ENCODE results near the gene RBMS1. TPM values are rescaled to one million over a fixed set of nuclear protein-coding genes. Genes with fewer than 3 reads are reported as not detected.

RBMS1 gene
- total and polyA plus RNA-seq, 2 of the 4 experiments (the other 2 are of a cell fraction), result 43.5 to 64.9 TPM

DNA sequence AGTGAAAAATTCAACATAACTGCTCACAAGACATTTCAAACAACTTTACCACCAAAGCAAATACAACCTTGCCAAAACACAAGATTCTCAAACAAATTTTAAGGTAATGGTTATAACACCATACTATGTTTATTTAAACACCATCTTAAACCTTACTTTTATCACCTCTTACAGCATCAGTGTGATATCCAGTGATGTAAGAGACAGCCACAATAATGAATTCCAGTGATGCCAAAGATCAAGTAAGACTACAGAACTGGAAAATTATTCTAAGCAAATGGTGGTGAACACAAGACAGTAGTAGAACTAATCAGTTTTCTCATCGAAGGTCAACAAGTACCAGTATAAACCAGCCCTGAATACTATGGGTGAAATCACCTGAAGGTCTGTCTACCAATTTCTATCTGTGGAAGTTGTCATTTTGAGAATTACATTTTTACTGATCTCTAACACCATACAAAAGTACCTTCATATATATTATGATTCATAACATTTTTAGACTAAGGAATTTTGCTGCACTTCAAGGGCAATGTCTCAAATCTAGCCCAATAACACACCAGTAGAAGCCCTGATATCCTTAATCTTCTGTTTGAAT is 146.2 kb downstream of the RBMS1 start:
- Histone ChIP-seq H4K5ac (ENCODE audit: low read depth, low read length) (no peak overlapping the region), H3K4me1 (ENCODE audit: control insufficient read depth, insufficient read depth, low read length) (peaks cover 17% of the 10 kb centered on the region), H2BK20ac (ENCODE audit: low read depth, low read length) (no peak overlapping the region), H3K18ac (ENCODE audit: low read depth, low read length) (no peak overlapping the region), H3K56ac (ENCODE audit: extremely low read depth, insufficient read depth, low read length) (no peak overlapping the region), H3K4me2 (ENCODE audit: low read depth, low read length) (no peak overlapping the region), H3K79me1 (ENCODE audit: low read depth in 1 of 2, low read length in 2 of 2) (peaks cover 25 to 81% of the 10 kb centered on the region in 2 experiments), H4K8ac (ENCODE audit: low read depth in 2 of 2, low read length in 2 of 2) (no peak overlapping the region), H2AK9ac (replicated peaks; ENCODE audit: low read depth, low read length, poor library complexity) (no peak overlapping the region), H2BK15ac (ENCODE audit: low read depth, low read length) (no peak overlapping the region), H3K27me3 (ENCODE audit: control insufficient read depth, insufficient read depth, low read length) (no peaks in the 10 kb centered on the region), H3K4me3 (ENCODE audit: insufficient read depth, low read depth, low read length) (no peak overlapping the region), H3K4ac (ENCODE audit: low read depth, low read length) (no peak overlapping the region), H2AK5ac (ENCODE audit: low read depth, low read length) (no peak overlapping the region), H4K91ac (ENCODE audit: insufficient read depth, low read depth, low read length) (no peak overlapping the region), H2BK5ac (ENCODE audit: low read depth, low read length, poor library complexity, severe bottlenecking) (no peak overlapping the region), H4K20me1 (ENCODE audit: insufficient read depth, low read length) (peaks cover 64% of the 10 kb centered on the region), H2AFZ (replicated peaks; ENCODE audit: low read length, poor library complexity) (no peak overlapping the region), H3K9me1 (ENCODE audit: insufficient read depth, low read length) (peaks cover 10% of the 10 kb centered on the region), H3K9me3 (ENCODE audit: control insufficient read depth, insufficient read depth, low read length) (no peaks in the 10 kb centered on the region), H3K14ac (replicated peaks; ENCODE audit: low read depth, low read length) (no peak overlapping the region), H3K36me3 (ENCODE audit: control insufficient read depth, insufficient read depth, low read length) (peaks cover 5% of the 10 kb centered on the region), H2BK120ac (ENCODE audit: low read depth, low read length) (no peak overlapping the region), H3K9ac (ENCODE audit: low read depth, low read length) (no peak overlapping the region), H3K27ac (ENCODE audit: insufficient read depth, low read length) (no peak overlapping the region), H3K23ac (ENCODE audit: low read depth, low read length) (no peak overlapping the region)
- DNase-seq (peak; percentile 46), ATAC-seq (ENCODE audit: low read depth) (0 out of 2 replicates have a peak, but pooled peaks have one; percentile 8)
- CTCF ChIA-PET, result no interaction called here
- WGBS, 2 experiments (ENCODE audit: extremely low coverage in 2 of 2, insufficient read length in 1 of 2), result no CpG with 5 or more reads among the region's 1 CpG
- intact Hi-C loops (cut with micrococcal nuclease), result no loop called here
- POLR2A ChIA-PET (ENCODE audit: unreplicated experiment), result no interaction called here
- no peak for TF ChIP-seq MAFK (IDR thresholded peaks at IDR 0.05; ENCODE audit: low read depth, low read length)
- TF ChIP-seq BHLHE40 (IDR thresholded peaks at IDR 0.05; ENCODE audit: low read depth, low read length), result no peak
- TF ChIP-seq CHD1 (IDR thresholded peaks at IDR 0.05; ENCODE audit: low read depth, low read length), result no peak
- TF ChIP-seq RFX5 (IDR thresholded peaks at IDR 0.05; ENCODE audit: low read depth, low read length), result no peak
- no peak for TF ChIP-seq NFE2L2 (IDR thresholded peaks at IDR 0.05; ENCODE audit: low read depth, low read length)
- TF ChIP-seq MAZ (IDR thresholded peaks at IDR 0.05; ENCODE audit: borderline replicate concordance, low read depth, low read length), result no peak
- in situ Hi-C loops (cut with MboI; ENCODE audit: low sequenced_read_pairs), result no loop called here
- BruUV-seq (replicated peaks), result no TSS peak
- dilution Hi-C loops (cut with HindIII; ENCODE audit: low sequenced_read_pairs, unreplicated experiment), result no loop called here

All from IMR-90 (cell line).